ENCODE results near the gene TNNT2.

The TNNT2 gene

DNA sequence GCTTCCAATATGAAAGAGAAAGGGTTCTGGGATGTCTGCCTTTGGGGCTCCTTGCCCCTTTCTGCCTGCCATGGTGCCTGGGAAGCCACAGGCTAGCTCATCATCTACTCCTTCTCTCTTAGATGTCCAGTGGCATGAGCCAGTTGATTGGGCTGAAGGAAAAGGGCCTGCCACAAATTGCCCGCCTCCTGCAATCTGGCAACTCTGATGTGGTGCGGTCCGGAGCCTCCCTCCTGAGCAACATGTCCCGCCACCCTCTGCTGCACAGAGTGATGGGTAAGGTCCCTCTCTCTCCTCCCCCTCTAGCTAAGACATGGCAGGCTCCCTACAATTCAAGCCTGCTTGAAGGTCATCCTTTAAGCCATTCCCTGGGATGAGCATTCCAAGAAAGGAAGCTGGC, 53.2 kb downstream of the TNNT2 start:
- H3K4me3 ChIP-seq = no peak overlapping the region
- TF ChIP-seq, protein P1, sequence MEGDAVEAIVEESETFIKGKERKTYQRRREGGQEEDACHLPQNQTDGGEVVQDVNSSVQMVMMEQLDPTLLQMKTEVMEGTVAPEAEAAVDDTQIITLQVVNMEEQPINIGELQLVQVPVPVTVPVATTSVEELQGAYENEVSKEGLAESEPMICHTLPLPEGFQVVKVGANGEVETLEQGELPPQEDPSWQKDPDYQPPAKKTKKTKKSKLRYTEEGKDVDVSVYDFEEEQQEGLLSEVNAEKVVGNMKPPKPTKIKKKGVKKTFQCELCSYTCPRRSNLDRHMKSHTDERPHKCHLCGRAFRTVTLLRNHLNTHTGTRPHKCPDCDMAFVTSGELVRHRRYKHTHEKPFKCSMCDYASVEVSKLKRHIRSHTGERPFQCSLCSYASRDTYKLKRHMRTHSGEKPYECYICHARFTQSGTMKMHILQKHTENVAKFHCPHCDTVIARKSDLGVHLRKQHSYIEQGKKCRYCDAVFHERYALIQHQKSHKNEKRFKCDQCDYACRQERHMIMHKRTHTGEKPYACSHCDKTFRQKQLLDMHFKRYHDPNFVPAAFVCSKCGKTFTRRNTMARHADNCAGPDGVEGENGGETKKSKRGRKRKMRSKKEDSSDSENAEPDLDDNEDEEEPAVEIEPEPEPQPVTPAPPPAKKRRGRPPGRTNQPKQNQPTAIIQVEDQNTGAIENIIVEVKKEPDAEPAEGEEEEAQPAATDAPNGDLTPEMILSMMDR (IDR thresholded peaks at IDR 0.05) = no peak
- DNase-seq (ENCODE audit: low spot score) = no peak
- H3K27ac ChIP-seq = no peak overlapping the region

DNA sequence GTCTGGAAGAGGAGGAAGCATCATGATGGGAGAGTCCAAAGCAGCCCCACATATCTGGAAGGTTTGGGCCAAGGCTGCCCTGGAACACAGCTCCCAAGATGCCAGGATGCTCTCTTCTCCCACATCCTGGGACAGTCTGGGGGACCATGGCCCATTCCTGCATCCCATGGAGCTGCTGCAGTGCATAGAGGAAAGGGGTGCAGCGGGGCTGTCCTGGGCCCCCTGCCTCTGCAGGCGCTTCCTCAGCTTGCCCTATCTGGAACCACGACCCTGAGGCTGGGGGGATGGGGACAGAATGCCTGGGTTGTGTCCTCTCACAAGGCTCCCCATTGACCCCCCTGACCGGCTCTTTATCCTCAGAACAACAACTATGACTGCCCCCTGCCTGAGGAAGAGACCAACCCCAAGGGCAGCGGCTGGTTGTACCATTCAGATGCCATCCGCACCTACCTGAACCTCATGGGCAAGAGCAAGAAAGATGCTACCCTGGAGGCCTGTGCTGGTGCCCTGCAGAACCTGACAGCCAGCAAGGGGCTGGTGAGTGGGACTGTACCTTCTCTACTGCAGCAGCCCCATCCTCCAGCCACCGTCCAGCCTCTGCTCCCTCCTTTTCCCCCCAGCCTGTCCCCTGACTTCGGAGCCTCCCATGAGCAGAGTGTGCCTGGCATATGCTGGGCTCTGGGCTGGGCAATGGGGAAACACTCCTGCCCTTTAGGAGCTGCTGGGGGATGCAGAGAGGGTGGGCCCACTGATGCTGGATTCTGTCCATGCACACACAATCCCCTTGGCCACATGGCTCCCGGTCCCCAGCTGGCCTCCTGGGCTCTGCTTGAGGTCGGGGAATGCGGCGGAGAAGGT, 54.6 kb downstream of the TNNT2 start:
- Histone ChIP-seq H3K4me3 (no peak overlapping the region), H3K27ac (no peak overlapping the region)
- no peak for DNase-seq (ENCODE audit: low spot score)
- TF ChIP-seq, protein P1 (IDR thresholded peaks at IDR 0.05) = no peak

DNA sequence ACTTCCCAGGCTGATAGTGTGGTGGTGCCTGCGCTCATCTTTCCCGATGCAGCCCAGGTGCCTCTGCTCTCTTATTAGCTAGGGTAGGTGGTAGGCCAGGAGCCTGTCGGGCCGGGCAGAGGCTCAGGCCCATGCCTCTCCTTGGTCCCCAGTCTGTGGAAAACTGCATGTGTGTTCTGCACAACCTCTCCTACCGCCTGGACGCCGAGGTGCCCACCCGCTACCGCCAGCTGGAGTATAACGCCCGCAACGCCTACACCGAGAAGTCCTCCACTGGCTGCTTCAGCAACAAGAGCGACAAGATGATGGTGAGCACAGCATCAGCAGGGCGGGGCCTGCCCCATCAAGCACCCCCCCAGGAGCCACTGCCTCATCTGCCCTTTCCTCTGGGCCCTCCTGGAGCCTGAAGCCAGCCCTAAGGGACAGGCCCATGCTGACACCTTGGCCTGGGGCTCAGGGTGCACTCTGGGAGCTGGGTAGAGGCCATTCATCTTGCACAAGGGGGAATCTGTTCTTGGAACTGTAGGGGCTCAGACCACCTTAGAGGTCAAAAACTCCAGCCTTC, 55.6 kb downstream of the TNNT2 start:
- TF ChIP-seq, protein P1 (IDR thresholded peaks at IDR 0.05) = no peak
- H3K4me3 ChIP-seq = no peak overlapping the region
- H3K27ac ChIP-seq = no peak overlapping the region
- DNase-seq (ENCODE audit: low spot score) = no peak

DNA sequence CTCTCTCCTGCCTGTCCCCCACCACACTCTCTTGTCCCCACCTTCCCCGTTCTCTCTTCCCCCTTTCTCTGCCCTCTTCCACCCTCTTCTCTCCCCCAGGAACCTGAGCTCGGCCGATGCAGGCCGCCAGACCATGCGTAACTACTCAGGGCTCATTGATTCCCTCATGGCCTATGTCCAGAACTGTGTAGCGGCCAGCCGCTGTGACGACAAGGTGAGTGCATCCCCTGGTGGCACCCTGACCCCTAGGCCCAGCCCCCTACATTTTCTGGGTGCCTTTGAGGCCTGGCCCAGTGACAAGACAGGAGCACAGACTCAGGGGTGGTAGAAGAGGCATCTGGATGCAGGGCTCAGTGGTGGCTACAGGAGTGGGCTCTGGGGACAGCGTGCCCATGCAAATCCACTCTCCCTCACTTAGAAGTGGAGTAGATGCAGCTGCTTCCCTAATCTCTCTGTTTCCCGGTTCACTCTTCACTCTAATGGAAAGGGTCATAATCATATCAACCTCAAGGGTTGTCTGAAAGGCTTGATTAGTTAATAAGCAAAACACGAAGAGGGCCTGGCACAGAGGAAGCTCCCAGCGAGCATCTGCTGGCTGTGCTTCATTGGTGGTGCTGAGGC, 57.2 kb downstream of the TNNT2 start:
- Histone ChIP-seq H3K4me3 (no peak overlapping the region), H3K27ac (no peak overlapping the region)
- no peak for DNase-seq (ENCODE audit: low spot score)
- TF ChIP-seq, protein P1 (IDR thresholded peaks at IDR 0.05) = no peak

DNA sequence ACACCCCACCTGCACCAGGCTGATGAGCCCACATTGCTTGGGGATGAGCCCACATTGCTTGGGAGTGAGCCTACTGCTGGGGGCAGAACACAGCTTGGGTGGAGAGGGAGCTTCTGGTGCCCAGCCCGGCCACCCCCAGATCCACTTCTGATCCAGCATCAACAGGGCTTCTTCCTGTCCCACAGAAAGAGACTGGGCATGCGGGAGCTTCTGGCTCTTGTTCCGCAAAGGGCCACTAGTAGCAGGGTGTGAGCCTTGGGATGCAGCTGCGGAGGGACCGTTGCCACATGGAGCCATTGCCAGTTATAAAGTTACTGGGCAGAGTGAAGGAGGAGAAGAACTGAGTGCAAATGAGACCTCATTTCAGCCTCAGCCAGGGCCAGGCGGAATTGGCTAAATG, 57.8 kb downstream of the TNNT2 start:
- TF ChIP-seq, protein P1 (IDR thresholded peaks at IDR 0.05) = no peak
- no peak overlapping the region for H3K27ac ChIP-seq
- DNase-seq (ENCODE audit: low spot score) = no peak

DNA sequence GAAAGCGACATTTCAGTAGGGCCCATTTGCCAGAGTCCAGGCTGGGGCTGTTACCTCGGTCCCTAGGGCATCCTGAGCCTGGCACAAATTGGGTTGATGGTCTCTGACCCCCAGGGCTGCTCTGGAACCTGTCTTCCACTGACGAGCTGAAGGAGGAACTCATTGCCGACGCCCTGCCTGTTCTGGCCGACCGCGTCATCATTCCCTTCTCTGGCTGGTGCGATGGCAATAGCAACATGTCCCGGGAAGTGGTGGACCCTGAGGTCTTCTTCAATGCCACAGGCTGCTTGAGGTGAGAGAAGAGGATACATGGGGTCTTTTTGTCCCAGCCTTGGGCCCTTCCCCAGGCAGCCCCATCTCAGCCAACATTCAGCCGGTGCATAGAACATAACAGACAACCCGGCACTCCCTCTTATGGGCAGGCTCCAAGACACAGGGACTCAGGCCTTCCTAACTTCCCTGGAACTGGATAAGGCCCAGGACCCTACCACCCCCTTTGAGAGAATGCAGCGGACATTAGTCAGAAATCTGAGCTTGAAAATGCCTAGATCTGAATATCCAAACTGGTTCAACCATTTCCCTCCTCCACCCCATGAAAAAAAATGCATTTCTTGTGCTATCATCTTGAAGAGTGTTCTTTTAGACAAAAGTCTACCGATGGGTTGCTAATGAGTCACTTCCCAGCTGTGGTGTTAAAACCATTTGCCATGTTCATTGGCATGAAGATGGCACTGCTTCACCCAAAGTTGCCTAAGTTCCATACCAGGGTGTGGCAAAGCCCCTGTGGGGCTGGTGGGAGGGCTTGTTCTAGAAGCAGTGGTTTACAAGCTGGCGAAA, 58.8 kb downstream of the TNNT2 start:
- no peak overlapping the region for H3K4me3 ChIP-seq
- H3K27ac ChIP-seq = no peak overlapping the region
- no peak for DNase-seq (ENCODE audit: low spot score)
- TF ChIP-seq, protein P1 (IDR thresholded peaks at IDR 0.05) = no peak

More for the DNA sequence above, 57.8 kb downstream of the TNNT2 start:
- H3K4me3 ChIP-seq = no peak overlapping the region
